GM13977 (cell line): ENCODE measurements around the gene RCN1.
"Not testable (repeated sequence)": the region's sequence is repeated elsewhere in the genome, so short reads cannot be mapped to it uniquely, and the experiment has no call there.

Experiments
- DNase-seq: peaks from one replicate; pipeline ENCODE4 v3.0.0; 2012; ENCODE audit warnings: low spot score
- CTCF ChIP-seq: IDR thresholded peaks from 2 replicates; pipeline ENCODE4 v1.5.1; 2012; ENCODE audit warnings: mild to moderate bottlenecking, control low read depth; ENCODE audit not compliant: insufficient read depth; ENCODE audit errors: extremely low read depth, missing control alignments
- in situ Hi-C: fragments of 300-500 bp; cut with MboI; formaldehyde crosslinking; loops from one replicate; pipeline ENCODE4 v1.12.0; 2022; ENCODE audit warnings: low sequenced_read_pairs, low pct_unique_long_range_greater_than_20kb, mixed read lengths, inconsistent platforms; ENCODE audit not compliant: unreplicated experiment

Gene RCN1

GRCh38 chr11:32101791-32102190 is 10.9 kb downstream of the RCN1 start:
- no peak for TF ChIP-seq CTCF
- in situ Hi-C loops, result no loop called here
- no peak for DNase-seq

GRCh38 chr11:32103121-32103719 is 12.3 kb downstream of the RCN1 start:
- DNase-seq, in situ Hi-C loops: not testable (repeated sequence)

- in situ Hi-C loops, result no loop called here
- TF ChIP-seq CTCF, result no peak
- DNase-seq, result no peak
These were observed 13.1 kb downstream of the RCN1 start for GRCh38 chr11:32103941-32104340.

GRCh38 chr11:32105871-32106560 is 15.1 kb downstream of the RCN1 start:
- TF ChIP-seq CTCF, result no peak
- in situ Hi-C loops, result no loop called here
- DNase-seq, result no peak

- no peak for TF ChIP-seq CTCF
- DNase-seq, result no peak
- in situ Hi-C loops, result no loop called here
These were observed 16.8 kb downstream of the RCN1 start for GRCh38 chr11:32107647-32108046.

GRCh38 chr11:32108576-32108975 is 17.7 kb downstream of the RCN1 start:
- DNase-seq, result no peak
- no peak for TF ChIP-seq CTCF
- in situ Hi-C loops, result no loop called here

GRCh38 chr11:32109138-32109537 is 18.3 kb downstream of the RCN1 start:
- TF ChIP-seq CTCF, result no peak
- no peak for DNase-seq
- in situ Hi-C loops, result no loop called here
